Transverse colon (tissue), 4 donors: Measurements from ENCODE around the gene RBPJ. TPM values are rescaled to one million over a fixed set of nuclear protein-coding genes. Genes with fewer than 3 reads are reported as not detected.

ENCODE experiments used
- DNase-seq: peaks from one replicate; pipeline ENCODE4 v3.0.0-alpha.2; 2019
- H3K27ac ChIP-seq, 4 donors: fragments of 200-600 bp; sonication (generic); 2 replicates each; pipeline ENCODE4 v1.5.1; 2016 to 2018; ENCODE audit warnings: inconsistent platforms in 4 of 4
- H3K27me3 ChIP-seq: fragments of 200-600 bp; sonication (generic); 2 replicates; pipeline ENCODE4 v1.5.1; 2017; ENCODE audit warnings: inconsistent platforms
- H3K36me3 ChIP-seq, 4 donors: fragments of 200-600 bp; sonication (generic); 2 replicates each; pipeline ENCODE4 v1.5.1; 2017 to 2019; ENCODE audit warnings: inconsistent platforms in 4 of 4
- H3K4me1 ChIP-seq, 4 donors: fragments of 200-600 bp; sonication (generic); 2 replicates each; pipeline ENCODE4 v1.5.1; 2017 to 2020; ENCODE audit warnings: inconsistent platforms in 4 of 4
- H3K4me3 ChIP-seq, 4 donors: fragments of 200-600 bp; sonication (generic); 1 replicate in 1 of 4; 2 replicates in 3 of 4; pipeline versions ENCODE4 v1.5.1 to v1.6.1; 2017 to 2019; ENCODE audit warnings: inconsistent platforms in 4 of 4
- H3K9me3 ChIP-seq, 2 donors: fragments of 200-600 bp; sonication (generic); 2 replicates each; pipeline ENCODE4 v1.5.1; 2017 to 2019; ENCODE audit warnings: inconsistent platforms in 2 of 2
- CTCF ChIP-seq, 5 experiments: fragments of 200-600 bp in 3 of 5; fragments of 450-650 bp in 2 of 5; sonication (generic) in 3 of 5; IDR thresholded peaks; 1 replicate in 2 of 5; 2 replicates in 3 of 5; pipeline ENCODE4 v1.5.1; 2016 to 2017; ENCODE audit warnings: antibody characterized with exemption in 5 of 5, inconsistent platforms in 3 of 5, mild to moderate bottlenecking in 2 of 5, moderate library complexity in 1 of 5
- EP300 ChIP-seq: sonication (generic); formaldehyde crosslinking; IDR thresholded peaks from one replicate; pipeline ENCODE4 v1.6.1; 2017; ENCODE audit warnings: antibody characterized with exemption, low read depth
- POLR2A ChIP-seq: fragments of 450-650 bp; IDR thresholded peaks from one replicate; pipeline ENCODE4 v1.6.1; 2016; ENCODE audit warnings: antibody characterized with exemption, mild to moderate bottlenecking, moderate library complexity
- POLR2AphosphoS5 ChIP-seq, 3 donors: sonication (generic); formaldehyde crosslinking; IDR thresholded peaks; one replicate each; pipeline ENCODE4 v1.6.1; 2016; ENCODE audit warnings: antibody characterized with exemption in 3 of 3
- WGBS, 2 donors: methylation state at CpG; one replicate each; pipeline ENCODE4 v1.1.5; 2018; ENCODE audit warnings: low coverage in 1 of 2; 5-methylcytosine and 5-hydroxymethylcytosine counted together
- in situ Hi-C, 4 donors: fragments of 200-750 bp; cut with MboI; loops; one replicate each; pipeline versions ENCODE4 v1.15.0 to v1.15.1; 2017; ENCODE audit warnings: low sequenced_read_pairs in 3 of 4, low pct_ligation_motif_present in 1 of 4, low pct_unique_long_range_greater_than_20kb in 1 of 4
- intact Hi-C: fragments of 100-400 bp; cut with DNase I; formaldehyde crosslinking; loops from one replicate; pipeline ENCODE4 v1.15.1; 2023; ENCODE audit warnings: low total_unique reads
- total RNA-seq, 4 donors: library from RNA; depleted of rRNA; stranded (reverse); fragments of >200 nt; gene quantifications; one replicate each; pipeline ENCODE4 v1.1.0, GENCODE V29; 2016

RBPJ gene
- total RNA-seq, 4 donors from 2014 or later = 15.1 to 104 (median 44.6) TPM

- 74 to 85% methylated on average over 6 to 7 of the region's 7 CpGs for WGBS, 2 donors
- H3K9me3 ChIP-seq = no peaks in the 10 kb centered on the region
- H3K36me3 ChIP-seq = no peaks in the 10 kb centered on the region
- DNase-seq = no peak
- in situ Hi-C loops = no loop called here
- no peak overlapping the region for H3K4me3 ChIP-seq
- intact Hi-C loops = no loop called here
- no peaks in the 10 kb centered on the region for H3K27me3 ChIP-seq
- H3K27ac ChIP-seq = no peak overlapping the region
- TF ChIP-seq CTCF (IDR thresholded peaks at IDR 0.05) (no peak), POLR2AphosphoS5 (IDR thresholded peaks at IDR 0.05) (no peak), POLR2A (no peak), EP300 (no peak)
- peaks cover 0 to 7% (median 0%) of the 10 kb centered on the region in 4 donors for H3K4me1 ChIP-seq
Measured at GRCh38 chr4:26275281-26275680, 45.5 kb upstream of the RBPJ start.

- Histone ChIP-seq H3K36me3 (no peaks in the 10 kb centered on the region), H3K4me1 (no peaks in the 10 kb centered on the region), H3K27me3 (no peaks in the 10 kb centered on the region), H3K27ac (no peak overlapping the region), H3K9me3 (no peaks in the 10 kb centered on the region), H3K4me3 (no peak overlapping the region)
- WGBS, 2 donors = 66% methylated on average over 13 of the region's 13 CpGs; no CpG with 5 or more reads in 1 of the 2 donors
- no peak for DNase-seq
- in situ Hi-C loops (no loop called here), intact Hi-C loops (no loop called here)
- TF ChIP-seq POLR2AphosphoS5 (IDR thresholded peaks at IDR 0.05) = no peak
- TF ChIP-seq EP300 = no peak
- no peak for TF ChIP-seq POLR2A
- TF ChIP-seq CTCF (IDR thresholded peaks at IDR 0.05) = no peak
Measured at GRCh38 chr4:26279446-26279845, 41.4 kb upstream of the RBPJ start.

- DNase-seq = no peak
- Histone ChIP-seq H3K4me1 (no peaks in the 10 kb centered on the region), H3K4me3 (no peak overlapping the region), H3K9me3 (no peaks in the 10 kb centered on the region), H3K36me3 (no peaks in the 10 kb centered on the region), H3K27ac (peak overlapping the region in 1 of 4 donors; percentile 0), H3K27me3 (no peaks in the 10 kb centered on the region)
- intact Hi-C loops = no loop called here
- in situ Hi-C loops = no loop called here
- WGBS, 2 donors = 44 to 77% methylated on average over 1 of the region's 1 CpG
- TF ChIP-seq CTCF (IDR thresholded peaks at IDR 0.05) = no peak
- TF ChIP-seq POLR2AphosphoS5 (IDR thresholded peaks at IDR 0.05) = no peak
- TF ChIP-seq POLR2A = no peak
- TF ChIP-seq EP300 = no peak
Measured at GRCh38 chr4:26281881-26282280, 38.9 kb upstream of the RBPJ start.

- DNase-seq = no peak
- Histone ChIP-seq H3K36me3 (no peaks in the 10 kb centered on the region), H3K4me1 (no peaks in the 10 kb centered on the region), H3K27me3 (no peaks in the 10 kb centered on the region), H3K9me3 (no peaks in the 10 kb centered on the region), H3K4me3 (no peak overlapping the region), H3K27ac (no peak overlapping the region)
- in situ Hi-C loops (no loop called here), intact Hi-C loops (no loop called here)
- WGBS, 2 donors = 80 to 88% methylated on average over 7 to 8 of the region's 8 CpGs
- TF ChIP-seq CTCF (IDR thresholded peaks at IDR 0.05) (no peak), EP300 (no peak), POLR2A (no peak), POLR2AphosphoS5 (IDR thresholded peaks at IDR 0.05) (no peak)
Measured at GRCh38 chr4:26284536-26284935, 36.3 kb upstream of the RBPJ start.
